Hematopoietic multipotent progenitor cell treated with erythropoietin and hydrocortisone succinate and interleukin-3 and kit ligand, for 6 days (in vitro differentiated cells): ENCODE measurements around the gene CBFA2T3.
"Not testable (repeated sequence)": the region's sequence is repeated elsewhere in the genome, so short reads cannot be mapped to it uniquely, and the experiment has no call there.

Experiments
- DNase-seq: peaks from one replicate; pipeline ENCODE4 v3.0.0-alpha.2; 2015

Gene CBFA2T3

DNA sequence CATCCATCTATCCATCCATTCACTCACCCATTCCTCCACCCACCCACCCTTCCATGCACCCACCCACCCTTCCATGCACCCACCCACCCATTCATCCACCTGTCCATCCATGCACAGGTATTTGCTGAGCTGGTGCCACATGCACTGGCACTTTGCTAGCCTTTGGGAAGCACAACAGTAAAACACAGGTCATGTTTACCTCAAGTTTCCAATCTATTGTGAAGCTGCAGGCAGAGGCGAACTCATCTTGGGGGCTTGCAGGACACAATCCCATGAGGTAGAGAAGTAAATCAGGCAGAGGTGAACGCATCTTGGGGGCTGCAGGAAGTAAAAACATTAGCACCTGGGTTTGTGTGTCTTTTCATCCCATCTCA is 35.6 kb upstream of the CBFA2T3 start:
- DNase-seq, result no peak

DNA sequence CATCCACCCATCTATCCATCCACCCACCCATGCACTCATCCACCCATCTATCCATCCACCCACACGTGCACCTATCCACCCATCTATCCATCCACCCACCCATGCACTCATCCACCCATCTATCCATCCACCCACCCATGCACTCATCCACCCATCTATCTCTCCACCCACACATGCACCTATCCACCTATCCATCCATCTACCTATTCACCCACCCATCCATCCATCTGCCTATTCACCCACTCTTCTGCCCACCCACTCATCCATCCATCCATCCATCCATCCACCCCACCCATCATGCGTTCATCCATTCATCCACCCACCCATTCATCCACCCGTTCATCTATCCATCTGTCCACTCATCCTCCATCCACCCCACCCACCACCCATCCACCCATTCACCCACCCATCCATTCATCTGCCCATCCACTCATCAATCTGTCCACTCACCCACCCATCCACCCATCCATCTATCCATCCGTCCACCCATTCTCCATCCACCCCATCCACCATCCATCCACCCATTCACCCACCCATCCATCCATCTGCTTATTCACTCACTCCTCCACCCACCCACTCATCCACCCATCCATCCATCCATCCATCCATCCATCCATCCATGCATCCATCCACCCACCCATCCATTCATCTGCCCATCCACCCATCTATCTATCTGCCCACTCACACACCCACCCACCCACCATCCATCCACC is 35.1 kb upstream of the CBFA2T3 start:
- no peak for DNase-seq

DNA sequence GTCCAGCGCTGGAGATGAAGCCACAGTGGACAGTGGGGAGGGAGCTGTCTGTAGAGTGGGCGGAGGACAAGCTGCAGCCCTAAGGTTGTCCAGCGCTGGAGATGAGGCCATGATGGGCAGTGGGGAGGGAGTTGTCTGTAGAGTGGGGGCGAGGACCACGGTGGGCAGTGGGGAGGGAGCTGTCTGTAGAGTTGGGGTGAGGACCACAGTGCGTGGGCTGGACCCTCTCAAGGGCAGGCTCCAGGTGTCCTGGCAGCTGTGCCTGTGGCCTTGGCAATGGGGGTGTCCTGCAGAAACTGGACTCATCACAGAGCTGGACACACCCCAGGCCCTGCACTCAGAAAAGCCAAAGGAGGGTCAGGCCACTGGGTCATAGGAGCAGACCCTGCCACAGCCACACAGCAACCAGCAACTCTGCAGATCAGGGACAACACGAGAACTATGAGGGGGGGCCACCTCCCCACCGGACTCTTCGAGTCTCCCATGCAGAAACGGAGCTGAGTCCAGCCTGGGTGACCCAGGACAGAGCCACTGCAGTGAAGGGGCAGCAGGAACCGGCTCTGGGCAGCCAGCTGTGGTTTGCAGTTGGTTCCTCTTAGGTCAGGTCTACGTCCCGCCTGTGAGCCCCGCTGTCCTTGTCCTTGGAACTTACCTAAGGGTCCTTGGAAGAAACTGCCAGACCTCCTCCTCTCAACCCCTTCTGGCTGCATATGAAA is 33.4 kb upstream of the CBFA2T3 start:
- DNase-seq, result no peak

DNA sequence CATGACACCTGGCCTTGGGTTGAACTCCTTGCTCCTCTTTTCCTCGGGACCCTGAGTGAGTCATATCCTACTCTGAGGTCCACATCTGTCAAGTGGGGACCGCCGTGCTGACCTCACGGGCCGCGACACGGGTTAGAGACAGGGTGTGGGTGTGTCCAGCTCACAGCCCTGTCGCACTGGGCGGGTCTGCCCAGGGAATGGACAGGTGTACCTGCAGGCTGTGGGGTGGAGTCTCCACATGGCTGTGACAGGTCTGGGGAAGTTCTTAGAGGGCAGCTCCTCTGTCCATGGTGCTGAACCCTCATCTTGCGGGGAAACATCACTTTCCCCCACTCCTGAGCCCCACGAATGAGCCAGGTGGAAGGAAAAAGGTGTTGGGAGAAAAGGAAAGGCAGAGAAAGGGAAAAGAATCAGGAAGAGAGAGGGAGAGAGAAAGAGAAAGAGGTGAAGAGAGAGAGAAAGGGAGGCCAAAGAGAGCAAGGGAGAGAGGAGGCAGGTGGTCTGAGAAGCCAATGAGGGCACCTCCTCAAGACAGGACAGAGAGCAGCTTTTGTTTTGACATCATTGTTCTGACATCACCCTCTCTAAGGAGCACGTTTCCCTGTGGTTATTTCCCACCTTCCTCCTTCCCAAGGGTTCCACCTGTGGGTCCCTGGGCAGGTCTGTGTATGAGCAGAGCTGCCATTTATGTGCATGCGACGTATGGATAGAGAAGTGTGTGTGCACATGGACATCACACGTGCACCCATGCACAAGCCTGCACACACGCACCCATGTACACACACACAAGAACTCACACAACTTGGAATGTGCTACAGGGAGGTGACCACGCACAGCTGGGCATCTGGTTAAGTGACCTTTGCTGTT is 32.6 kb upstream of the CBFA2T3 start:
- peak; percentile 80 for DNase-seq

DNA sequence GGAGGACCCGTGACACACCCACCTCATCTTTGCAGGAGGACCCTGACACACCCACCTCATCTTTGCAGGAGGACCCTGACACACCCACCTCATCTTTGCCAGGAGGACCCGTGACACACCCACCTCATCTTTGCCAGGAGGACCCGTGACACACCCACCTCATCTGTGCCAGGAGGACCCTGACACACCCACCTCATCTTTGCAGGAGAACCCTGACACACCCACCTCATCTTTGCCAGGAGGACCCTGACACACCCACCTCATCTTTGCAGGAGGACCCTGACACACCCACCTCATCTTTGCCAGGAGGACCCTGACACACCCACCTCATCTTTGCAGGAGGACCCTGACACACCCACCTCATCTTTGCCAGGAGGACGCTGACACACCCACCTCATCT is 31.8 kb upstream of the CBFA2T3 start:
- DNase-seq, result not testable (repeated sequence)

DNA sequence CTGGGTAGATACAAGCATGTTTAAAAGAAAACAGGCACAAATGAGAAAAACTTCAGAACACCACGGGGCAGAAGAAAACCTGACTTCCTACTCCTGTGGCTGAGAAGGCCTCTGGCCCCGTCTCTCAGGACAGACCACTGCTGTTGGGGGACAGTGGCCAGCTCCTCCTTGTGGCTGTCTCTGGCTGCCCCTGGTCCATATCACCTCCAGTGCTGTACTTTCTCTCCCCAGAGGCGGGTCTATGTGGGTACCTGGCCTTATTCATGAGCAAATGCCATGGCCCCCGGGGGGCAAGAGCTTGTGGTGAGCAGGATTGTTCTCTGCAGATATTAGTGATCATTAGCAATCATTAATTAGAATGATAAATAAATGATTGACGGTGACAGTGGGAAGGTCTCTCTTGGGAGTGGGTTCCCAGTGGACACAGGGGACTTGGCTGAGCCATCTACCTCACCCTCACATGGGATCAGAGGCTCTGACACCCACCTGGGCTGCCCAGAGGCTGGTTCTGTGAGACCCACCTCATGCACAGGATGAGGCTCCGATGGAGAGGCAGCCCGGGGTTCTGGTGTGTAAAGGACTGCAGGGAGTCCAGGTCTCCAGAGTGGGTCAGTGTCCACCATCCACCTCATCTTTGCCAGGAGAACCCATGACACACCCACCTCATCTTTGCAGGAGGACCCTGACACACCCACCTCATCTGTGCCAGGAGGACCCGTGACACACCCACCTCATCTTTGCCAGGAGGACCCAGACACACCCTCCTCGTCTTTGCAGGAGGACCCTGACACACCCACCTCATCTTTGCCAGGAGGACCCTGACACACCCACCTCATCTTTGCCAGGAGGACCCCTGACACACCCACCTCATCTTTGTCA is 30.6 kb upstream of the CBFA2T3 start:
- peak; percentile 29 for DNase-seq

DNA sequence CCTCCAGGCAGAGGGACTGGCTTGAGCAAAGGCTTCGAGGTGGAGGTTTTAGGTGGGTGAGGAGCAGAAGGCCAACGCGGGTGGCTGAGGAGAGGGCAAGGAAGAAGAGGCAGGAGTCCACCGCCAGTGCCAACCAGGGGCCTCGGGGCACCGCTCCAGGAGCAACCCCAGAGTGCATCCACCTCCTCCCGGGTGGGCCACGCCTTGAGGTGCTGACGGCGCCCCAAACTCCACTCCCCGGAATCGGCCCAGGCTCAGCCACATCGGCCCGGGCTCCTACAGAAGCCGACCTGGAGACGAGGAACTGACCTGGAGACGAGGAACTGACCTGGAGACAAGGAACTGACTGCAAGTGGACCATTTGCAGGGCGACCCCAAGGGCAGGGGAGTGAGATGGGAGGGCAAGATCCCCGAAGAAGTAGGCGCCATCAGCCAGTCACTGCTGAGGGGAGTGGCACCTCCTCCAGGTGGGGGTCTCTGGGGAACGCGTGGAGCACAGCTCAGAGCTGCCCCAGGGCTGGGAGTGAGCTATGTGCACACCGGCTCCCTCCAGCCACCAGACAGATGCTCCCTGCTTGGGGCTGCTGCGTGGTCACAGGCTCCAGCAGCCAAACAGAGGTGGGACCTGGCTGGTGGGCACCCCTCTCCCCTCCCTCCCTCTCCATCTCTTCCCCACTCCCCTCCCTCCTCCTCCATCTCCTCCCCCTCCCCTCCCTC is 29.2 kb upstream of the CBFA2T3 start:
- no peak for DNase-seq

DNA sequence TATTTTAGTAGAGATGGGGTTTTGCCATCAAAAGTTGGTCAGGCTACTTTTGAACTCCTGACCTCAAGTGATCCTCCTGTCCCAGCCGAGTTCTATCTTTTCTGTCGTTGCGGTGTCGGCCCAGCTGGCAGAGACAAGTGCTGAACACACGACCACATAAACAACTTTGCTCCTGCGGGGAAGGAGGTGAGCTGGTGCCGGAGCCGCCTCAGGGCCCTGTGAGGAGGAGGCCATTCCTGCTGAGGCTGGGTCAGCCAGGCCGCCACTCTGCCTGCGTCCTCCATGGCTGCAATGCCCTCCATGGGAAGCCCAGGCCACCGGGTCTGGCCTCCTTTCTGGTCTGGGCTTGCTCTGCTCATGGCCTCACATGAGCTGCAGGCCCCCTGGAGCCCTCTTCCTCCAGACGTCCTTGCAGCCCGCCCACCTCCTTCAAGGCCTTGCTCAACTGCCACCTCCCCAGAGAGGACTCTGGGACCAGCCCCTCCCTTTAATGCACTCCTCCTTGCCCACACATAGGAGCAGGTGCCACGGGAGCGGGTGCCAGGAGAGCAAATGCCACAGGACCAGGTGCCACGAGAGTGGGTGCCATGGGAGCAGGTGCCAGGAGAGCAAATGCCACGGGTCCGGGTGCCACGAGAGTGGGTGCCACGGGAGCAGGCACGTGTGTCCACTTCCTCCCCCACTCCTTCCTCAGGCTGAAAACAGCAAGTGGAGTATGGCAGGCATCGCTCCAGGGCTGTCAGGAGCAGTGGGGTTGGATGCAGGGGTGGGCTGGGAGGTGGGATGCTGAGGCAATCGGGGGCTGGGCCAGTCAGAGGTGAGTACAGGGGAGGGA is 28.4 kb upstream of the CBFA2T3 start:
- no peak for DNase-seq

DNA sequence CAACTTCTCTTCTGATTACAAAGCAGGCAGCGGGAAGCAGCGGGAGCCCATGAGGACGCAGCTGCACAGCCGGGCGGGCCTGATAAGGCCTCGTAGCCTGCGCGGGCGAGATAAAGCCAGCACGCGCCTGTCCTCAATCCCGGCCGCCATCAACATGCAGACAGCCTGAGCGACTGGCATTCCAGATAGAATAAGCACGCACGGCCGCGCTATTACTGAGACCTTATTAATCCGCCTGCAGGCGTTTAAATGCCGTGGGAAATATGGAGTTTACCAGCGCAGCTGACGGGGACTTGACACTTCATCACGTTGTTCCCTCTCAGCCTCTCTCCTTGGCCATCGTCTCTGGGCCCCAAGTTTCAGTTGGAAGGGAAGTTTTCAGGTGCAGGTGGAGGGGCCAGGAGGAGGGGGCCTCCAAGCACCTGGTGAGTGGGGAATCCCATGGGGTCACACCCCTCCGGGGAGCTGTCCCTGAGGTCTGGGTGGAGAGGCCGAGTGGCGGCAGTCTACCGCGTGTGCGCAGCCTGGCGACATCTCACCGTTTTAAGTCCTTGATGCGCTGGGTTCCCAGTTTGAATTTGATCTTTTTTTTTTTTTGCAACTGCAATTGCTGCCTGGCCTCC is 27.3 kb upstream of the CBFA2T3 start:
- peak; percentile 99 for DNase-seq

DNA sequence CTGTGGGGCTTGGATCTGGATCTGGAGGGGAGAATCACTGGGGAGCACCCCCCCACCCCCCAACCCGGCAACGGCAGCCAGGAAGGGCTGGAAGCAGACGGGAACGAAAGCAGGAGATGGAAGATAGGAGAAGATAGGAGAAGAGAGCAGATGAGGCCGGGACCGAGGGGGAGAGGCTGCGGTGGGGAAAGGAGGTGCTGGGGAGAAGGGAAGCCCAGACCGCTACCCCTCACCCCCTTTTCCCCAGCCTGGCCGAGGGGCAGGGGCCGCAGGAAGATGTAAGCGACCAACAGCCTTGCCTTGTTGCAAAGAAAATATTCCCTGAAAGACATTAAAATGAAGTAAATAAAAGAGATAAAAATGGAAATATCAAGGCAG is 26.8 kb upstream of the CBFA2T3 start:
- no peak for DNase-seq

DNA sequence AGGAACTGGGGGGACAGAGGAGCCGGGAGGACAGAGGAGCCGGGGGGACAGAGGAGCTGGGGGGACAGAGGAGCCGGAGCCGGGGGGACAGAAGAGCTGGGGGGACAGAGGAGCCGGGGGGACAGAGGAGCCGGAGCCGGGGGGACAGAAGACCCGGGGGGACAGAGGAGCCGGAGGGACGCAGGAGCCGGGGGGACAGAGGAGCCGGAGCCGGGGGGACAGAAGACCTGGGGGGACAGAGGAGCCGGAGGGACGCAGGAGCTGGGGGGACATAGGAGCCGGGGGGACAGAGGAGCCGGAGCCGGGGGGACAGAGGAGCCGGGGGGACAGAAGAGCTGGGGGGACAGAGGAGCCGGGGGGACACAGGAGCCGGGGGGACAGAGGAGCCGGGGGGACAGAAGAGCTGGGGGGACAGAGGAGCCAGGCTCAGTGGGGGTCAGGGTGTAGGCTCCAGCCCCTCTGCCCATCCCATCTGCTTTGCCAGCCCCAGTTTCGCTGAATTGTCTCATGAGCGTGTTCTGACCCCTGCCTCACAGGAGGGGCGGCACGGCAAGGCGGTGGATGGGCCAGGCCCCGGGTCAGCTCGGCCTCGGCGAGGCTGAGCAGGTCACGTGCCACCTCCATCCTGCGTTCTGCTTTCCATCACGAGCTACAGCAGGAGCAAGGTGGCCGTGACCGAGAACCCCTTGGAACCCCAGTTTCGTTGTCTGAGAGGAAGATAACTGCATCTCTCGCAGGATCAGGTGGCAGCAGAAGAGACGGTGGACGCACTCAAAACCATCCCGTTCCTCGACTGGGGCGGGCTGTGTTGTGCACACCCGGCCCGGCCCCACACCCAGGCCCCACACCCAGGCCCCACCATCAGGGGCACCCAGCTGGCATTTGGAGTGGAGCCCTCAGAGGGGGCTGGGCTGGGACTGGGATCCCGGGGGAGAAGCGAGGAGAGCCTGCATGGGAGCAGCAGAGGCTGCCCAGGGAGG is 26.1 kb upstream of the CBFA2T3 start:
- peak; percentile 70 for DNase-seq

DNA sequence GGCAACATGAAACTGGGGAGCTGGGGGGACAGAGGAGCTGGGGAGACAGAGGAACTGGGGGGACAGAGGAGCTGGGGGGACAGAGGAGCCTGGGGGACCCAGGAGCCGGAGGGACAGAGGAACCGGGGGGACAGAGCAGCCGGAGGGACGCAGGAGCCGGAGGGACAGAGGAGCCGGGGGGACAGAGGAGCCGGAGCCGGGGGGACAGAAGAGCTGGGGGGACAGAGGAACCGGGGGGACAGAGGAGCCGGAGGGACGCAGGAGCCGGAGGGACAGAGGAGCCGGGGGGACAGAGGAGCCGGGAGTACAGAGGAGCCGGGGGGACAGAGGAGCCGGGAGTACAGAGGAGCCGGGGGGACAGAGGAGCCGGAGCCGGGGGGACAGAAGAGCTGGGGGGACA is 25.1 kb upstream of the CBFA2T3 start:
- not testable (repeated sequence) for DNase-seq

DNA sequence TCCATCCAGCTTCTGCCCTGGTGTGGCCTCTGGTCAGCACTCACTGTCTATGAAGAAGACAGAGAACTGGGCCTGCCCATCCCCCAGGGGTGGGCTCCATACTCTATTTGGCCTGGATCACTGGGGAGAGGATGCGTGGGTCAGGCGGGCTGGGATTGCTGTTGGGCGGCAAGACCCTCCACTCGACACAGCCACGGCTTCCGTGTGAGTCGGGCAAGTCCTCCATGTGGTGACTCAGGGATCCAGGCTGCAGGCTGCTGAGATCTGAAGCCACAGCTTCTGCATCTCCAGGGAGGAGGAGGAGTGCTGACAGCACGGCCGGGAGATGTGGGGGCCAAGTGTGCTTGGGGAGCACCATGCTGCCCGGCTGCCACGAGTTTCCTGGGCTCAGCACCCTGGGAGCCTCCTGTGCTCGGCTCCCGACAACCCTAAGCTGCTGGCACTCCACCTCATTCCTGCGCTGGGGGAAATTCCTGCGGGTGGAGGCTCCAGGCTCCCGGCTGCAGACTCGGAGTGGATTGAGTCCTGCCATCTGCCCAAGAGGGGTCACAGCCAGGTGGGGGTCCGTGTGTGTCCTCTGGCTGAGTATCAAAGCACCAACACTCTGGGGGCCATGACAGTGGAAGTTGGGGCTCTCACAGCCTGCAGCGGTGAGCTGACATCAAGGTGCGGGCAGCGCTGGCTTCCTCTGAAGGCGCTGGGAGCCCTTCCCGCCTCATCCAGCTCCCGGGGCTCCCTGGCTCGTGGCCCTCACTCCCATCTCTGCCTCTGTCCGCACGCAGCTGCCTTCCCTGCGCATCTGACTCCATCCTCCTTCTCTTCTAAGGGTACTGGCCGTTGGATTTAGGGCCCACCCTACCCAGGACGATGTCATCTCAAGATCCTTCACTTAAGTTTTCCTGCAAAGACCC is 24.4 kb upstream of the CBFA2T3 start:
- DNase-seq, result no peak

DNA sequence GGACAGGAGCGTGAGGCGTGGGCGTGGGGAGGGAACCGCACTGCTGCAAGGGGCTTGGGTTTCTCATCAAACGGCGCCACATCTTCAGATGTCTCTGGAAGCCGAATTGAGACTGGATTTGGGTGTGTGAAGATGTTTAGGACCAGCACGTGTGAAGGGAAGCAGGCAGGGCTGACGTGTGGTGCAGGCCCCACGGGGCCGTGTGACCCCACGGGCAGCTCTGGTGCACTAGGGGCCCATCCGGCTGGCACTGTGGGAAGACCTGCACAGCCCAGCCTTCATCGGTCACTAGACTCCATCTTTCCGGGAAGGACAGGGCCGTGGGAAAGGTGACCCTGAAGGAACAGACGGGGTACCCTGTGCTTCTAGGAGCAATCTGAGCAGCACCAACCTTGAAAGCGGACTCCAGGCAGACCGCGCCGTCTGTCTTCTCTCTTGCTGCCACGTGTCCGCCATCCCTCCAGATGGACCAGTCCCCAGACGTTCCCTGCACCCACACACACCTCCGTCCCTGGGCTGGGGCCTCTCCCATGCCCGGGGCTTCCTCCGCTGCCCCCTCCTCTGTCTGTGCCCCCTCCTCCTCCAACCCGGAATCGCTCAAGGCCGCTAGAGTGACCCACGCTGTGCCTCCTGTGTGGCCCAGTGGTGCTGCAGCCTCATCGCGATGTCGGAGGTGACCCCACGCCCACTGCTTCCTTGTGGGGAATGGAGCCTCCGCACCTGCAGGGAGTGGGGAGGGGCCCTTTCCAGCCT is 23.4 kb upstream of the CBFA2T3 start:
- DNase-seq, result peak; percentile 22

DNA sequence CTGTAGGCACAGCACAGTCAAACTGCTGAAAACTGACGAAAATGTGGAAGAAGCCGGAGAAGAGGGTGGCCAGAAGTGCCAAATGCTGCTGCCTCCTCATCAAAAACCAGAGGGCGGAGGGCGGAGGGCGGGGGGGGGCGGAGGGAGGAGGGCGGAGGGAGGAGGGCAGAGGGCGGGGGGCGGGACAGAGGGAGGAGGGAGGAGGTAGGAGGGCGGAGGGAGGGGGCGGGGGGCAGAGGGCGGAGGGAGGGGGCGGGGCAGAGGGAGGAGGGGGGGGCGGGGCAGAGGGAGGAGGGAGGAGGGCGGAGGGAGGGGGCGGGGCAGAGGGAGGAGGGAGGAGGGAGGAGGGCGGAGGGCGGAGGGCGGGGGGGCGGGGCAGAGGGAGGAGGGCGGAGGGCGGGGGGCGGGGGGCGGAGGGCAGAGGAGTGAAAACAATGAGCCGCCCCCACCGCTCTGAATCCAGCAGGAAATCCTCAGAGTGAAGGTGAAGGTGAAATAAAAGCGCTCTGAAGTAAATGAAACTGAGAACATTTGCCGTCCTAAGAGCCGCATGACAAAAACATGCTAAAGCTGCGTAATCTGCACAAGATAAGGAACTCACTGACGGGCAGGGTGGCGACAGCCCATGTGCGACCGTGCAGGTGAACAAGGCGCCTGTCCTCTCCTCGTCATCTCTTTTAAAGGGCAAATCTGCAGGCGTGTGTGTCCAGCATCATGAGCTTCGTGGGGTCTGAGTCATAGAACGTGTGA is 22.6 kb upstream of the CBFA2T3 start:
- peak; percentile 25 for DNase-seq

DNA sequence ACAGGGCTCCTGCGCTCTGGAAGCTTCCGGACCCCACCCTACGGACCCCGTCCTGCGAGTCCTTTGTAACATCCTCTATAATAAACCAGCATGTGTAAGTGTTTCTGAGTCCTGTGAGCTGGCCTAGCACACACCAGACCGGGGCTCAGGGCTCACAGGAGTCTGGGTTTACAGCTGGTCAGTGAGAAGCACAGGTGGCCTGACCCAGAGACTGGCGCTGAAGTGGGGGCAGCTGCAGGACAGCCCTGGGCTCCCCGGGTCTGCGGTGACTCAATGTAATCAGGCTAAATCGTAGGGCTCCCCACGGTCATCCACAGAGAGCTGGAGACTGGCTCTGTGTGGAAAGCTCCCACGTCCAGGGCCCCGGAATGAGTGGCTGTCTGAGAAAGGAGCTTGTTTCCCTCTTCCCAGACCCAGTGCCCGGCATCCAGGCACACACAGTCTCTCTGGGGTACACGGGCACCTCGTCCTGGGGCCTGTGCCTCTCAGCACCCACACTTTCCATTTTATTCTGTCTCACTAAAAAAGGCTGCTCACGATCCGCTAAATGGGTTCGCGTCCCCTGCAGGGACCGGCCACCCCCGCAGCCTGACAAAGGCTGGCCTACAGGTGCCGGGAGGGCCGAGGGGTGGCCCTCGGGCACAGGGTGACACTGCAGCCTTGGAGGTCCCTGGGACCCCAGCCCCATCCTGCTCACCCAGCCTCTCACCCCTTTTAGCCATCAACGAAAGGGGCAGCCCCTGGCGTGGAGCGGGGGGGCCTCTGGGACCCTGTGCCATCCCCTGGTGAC is 18.9 kb upstream of the CBFA2T3 start:
- DNase-seq, result no peak
